NB4 (cell line): ENCODE measurements around the gene SART3.

Source experiments
- CTCF ChIP-seq: IDR thresholded peaks from one replicate; pipeline ENCODE4 v1.5.1; 2012; ENCODE audit warnings: low read depth, low read length
- MAX ChIP-seq: IDR thresholded peaks from 2 replicates; pipeline ENCODE4 v1.6.1; 2011; ENCODE audit warnings: low read depth, low read length
- MYC ChIP-seq: IDR thresholded peaks from 2 replicates; pipeline ENCODE4 v1.6.1; 2011; ENCODE audit warnings: low read depth, low read length
- POLR2A ChIP-seq: IDR thresholded peaks from 2 replicates; pipeline ENCODE4 v1.6.1; 2011; ENCODE audit warnings: mild to moderate bottlenecking; ENCODE audit not compliant: insufficient read length; ENCODE audit errors: extremely low read depth

GRCh38 chr12:108484431-108484830 is 76.5 kb downstream of the SART3 start:
- TF ChIP-seq CTCF (no peak), POLR2A (no peak), MAX (no peak), MYC (no peak)
